ENCODE measurements around the gene ZNF69. TPM values are rescaled to one million over a fixed set of nuclear protein-coding genes. Genes with fewer than 3 reads are reported as not detected.
"Not testable (repeated sequence)": the region's sequence is repeated elsewhere in the genome, so short reads cannot be mapped to it uniquely, and the experiment has no call there.

ZNF69 gene
- polyA plus RNA-seq (2011; rRNA removed) (4.5 and 5.5 TPM in 2 replicates), polyA minus RNA-seq (2011; rRNA and poly(A)+ RNA removed) (10.2 and 14.6 TPM in 2 replicates)

DNA sequence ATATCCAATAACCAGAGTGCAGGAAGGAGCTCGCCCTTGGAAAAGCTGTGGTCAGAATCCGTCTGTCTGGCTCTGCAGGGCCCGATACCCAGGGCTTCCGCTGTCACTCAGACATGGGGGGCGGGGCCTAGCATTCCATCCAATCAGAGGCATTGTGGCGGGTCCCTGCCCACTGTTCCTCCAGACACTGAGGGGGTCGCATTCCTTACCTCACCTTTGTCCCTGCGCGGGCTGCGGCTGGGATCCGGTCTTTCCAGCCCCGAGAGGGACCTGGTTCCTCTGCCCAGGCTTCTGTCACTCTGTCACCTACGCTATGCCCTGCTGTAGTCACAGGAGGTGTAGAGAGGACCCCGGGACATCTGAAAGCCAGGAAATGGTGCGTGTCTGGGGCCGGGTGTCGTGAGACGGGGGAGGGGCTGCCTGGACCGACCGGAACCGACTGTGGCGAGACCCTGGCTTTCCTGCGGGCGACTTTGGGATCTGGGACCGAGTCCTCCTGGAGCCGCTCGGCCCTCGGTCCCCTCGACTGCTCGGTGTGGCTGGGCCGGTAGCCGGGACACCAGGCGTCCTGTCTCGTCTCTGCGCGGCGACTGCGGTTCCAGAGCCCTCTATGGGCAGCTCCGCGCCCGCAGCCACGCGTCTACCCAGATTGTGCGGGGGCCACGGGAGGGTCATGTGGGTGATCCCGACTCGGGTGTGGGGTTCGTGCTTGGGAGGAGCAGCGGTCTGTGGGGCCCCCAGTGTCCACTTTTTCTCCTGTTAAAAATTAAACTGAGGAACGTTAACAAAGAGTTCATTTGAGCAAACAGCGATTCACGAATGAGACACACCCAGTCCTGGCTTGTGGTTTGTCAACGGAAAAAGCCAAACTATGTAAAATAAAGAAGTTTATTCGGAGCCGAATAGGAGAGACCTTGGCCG, at the start of gene ZNF69:
Gene ZNF69, plus strand, starts transcription at position 172 of the 921 bp plus-strand sequence. Its CDS starts 142 bp downstream, at position 314.
- Histone ChIP-seq H3K4me3 (ENCODE audit: low read depth, low read length) (peak within 1 kb of the TSS; percentile 89), H3K9me3 (ENCODE audit: control insufficient read depth, insufficient read depth, low read length) (peaks cover 10% of the 10 kb centered on the region), H3K27ac (ENCODE audit: low read depth, low read length) (peak within 1 kb of the TSS; percentile 52), H3K27me3 (ENCODE audit: control insufficient read depth, insufficient read depth, low read length) (peaks cover 4% of the 10 kb centered on the region)
- no peak for DNase-seq (ENCODE audit: low read depth, low spot score)
- POLR2A ChIA-PET = no interaction called here
- CTCF ChIA-PET = interaction anchor here (0.5 to 1.6 kb wide), 5 partner anchors 34 to 253 kb away, joined by 3 to 9 read pairs (median 3); no protein-coding TSS in a partner anchor
- TF ChIP-seq, protein P1, sequence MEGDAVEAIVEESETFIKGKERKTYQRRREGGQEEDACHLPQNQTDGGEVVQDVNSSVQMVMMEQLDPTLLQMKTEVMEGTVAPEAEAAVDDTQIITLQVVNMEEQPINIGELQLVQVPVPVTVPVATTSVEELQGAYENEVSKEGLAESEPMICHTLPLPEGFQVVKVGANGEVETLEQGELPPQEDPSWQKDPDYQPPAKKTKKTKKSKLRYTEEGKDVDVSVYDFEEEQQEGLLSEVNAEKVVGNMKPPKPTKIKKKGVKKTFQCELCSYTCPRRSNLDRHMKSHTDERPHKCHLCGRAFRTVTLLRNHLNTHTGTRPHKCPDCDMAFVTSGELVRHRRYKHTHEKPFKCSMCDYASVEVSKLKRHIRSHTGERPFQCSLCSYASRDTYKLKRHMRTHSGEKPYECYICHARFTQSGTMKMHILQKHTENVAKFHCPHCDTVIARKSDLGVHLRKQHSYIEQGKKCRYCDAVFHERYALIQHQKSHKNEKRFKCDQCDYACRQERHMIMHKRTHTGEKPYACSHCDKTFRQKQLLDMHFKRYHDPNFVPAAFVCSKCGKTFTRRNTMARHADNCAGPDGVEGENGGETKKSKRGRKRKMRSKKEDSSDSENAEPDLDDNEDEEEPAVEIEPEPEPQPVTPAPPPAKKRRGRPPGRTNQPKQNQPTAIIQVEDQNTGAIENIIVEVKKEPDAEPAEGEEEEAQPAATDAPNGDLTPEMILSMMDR (IDR thresholded peaks at IDR 0.05; ENCODE audit: low read depth, low read length) = 0 out of 2 replicates have a peak, but pooled peaks have one; percentile 9

DNA sequence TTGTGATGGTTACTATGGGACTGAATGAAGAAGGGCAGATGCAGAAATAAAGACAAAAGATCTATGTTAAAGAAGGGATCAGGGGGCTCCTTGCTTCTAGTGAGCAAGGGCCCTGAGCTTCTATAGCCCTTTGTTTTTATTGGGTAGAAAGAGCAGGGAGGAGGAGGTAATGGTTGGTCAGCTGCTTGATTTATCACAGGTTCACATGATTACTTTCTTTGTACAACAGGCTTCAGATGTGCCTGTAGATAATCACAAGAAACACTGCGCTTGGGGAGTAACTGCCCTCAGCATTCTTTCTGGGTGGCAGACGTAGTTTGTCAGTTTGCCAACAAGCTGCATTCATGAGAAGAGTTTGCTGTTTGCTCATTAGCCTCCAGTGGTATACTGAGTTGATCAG, 43.9 kb upstream of the ZNF69 start:
- H3K27ac ChIP-seq (ENCODE audit: low read depth, low read length) = no peak overlapping the region
- peaks cover 6% of the 10 kb centered on the region for H3K9me3 ChIP-seq (ENCODE audit: control insufficient read depth, insufficient read depth, low read length)
- ChIA-PET POLR2A (no interaction called here), CTCF (no interaction called here)
- no peak for DNase-seq (ENCODE audit: low read depth, low spot score)
- H3K4me3 ChIP-seq (ENCODE audit: low read depth, low read length) = no peak overlapping the region
- TF ChIP-seq, protein P1 (IDR thresholded peaks at IDR 0.05; ENCODE audit: low read depth, low read length) = no peak
- no peaks in the 10 kb centered on the region for H3K27me3 ChIP-seq (ENCODE audit: control insufficient read depth, insufficient read depth, low read length)

DNA sequence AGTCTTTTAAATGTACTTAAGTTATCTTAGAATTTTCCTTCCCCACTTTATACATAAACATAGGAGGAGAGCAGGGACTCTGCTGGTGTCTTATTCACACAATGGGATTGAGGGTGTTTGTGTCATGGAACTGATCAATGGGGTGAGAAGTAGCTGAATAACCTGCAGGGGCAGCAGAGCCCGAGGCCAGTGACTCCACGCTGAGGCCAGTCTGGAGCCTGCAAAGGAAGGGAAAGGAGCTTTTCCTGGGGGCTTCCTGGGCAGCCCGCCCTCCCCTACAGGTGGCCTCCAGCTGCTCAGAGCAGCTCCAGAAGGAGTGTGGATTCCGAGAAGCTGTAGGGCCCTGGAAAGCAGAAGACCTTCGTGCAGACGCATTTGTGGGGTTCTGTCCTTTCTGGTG, 40.0 kb upstream of the ZNF69 start:
- DNase-seq (ENCODE audit: low read depth, low spot score); POLR2A ChIA-PET; H3K9me3 ChIP-seq (ENCODE audit: control insufficient read depth, insufficient read depth, low read length); H3K27ac ChIP-seq (ENCODE audit: low read depth, low read length); H3K27me3 ChIP-seq (ENCODE audit: control insufficient read depth, insufficient read depth, low read length); H3K4me3 ChIP-seq (ENCODE audit: low read depth, low read length): not testable (repeated sequence)
- TF ChIP-seq, protein P1 (IDR thresholded peaks at IDR 0.05; ENCODE audit: low read depth, low read length) = 0 out of 2 replicates have a peak, but pooled peaks have one; percentile 15
- CTCF ChIA-PET = interaction anchor here (1.2 kb wide), 1 partner anchor 50 kb away, joined by 3 read pairs; no protein-coding TSS in a partner anchor

DNA sequence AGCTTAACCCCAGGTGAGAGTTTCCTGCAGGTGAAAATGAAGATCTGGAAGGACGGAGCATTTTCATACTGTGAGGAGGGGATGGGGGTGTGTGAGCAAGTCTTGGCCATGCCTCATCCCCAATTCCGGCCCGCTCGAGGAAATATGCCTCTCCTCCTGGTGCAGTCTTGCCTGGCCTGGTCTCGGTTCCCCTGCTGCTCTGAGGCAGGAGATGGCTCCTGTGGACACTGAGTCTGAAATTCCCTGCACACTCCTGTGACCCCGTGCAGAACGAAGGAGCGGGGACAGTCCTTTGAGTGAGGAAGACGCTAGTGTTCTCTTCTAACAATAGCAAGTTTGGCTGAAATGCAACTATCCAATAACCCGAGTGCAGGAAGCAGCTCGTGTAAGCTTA, 39.4 kb upstream of the ZNF69 start:
- POLR2A ChIA-PET = no interaction called here
- peaks cover 8% of the 10 kb centered on the region for H3K9me3 ChIP-seq (ENCODE audit: control insufficient read depth, insufficient read depth, low read length)
- peak overlapping the region; percentile 79 for H3K4me3 ChIP-seq (ENCODE audit: low read depth, low read length)
- no peak overlapping the region for H3K27ac ChIP-seq (ENCODE audit: low read depth, low read length)
- no peaks in the 10 kb centered on the region for H3K27me3 ChIP-seq (ENCODE audit: control insufficient read depth, insufficient read depth, low read length)
- TF ChIP-seq, protein P1 (IDR thresholded peaks at IDR 0.05; ENCODE audit: low read depth, low read length) = no peak
- CTCF ChIA-PET = interaction anchor here (0.6 to 1.2 kb wide), 3 partner anchors 10 to 148 kb away, joined by 3 to 4 read pairs (median 3); no protein-coding TSS in a partner anchor
- no peak for DNase-seq (ENCODE audit: low read depth, low spot score)

Measured in AG04450 (cell line).